ENCODE measurements around the gene TET3. TPM values are rescaled to one million over a fixed set of nuclear protein-coding genes. Genes with fewer than 3 reads are reported as not detected.

TET3 gene
- total and polyA plus RNA-seq, 2 of the 8 experiments (the other 6 are each of a cell fraction or from before 2014, with no cell fraction given), result 4.5 to 21.1 TPM

Small RNAs within 50 kb of the gene (small RNA-seq; reads per million reads assigned to genes)
- gene AC110801.1 (ENCODE audit: insufficient read depth) (not detected), gene RNA5SP97 (ENCODE audit: insufficient read depth) (not detected)

Other genes with a start within 250 kb of the TET3 start
- 35.4 and 41.6 TPM in 2 replicates for gene TPRKB, start 247.6 kb upstream of the TET3 start, total RNA-seq (2021; fragmentation: NEBNext Ultra II Directional; extraction: Animal tissue kit (Norgen Biotek cat#: 25700))
- gene TPRKB, start 247.6 kb upstream of the TET3 start, polyA plus RNA-seq (2011; rRNA removed), result 14.4 and 40.3 TPM in 2 replicates
- 17.8 and 19.1 TPM in 2 replicates for gene DUSP11, start 204.8 kb upstream of the TET3 start, total RNA-seq (2021; fragmentation: NEBNext Ultra II Directional; extraction: Animal tissue kit (Norgen Biotek cat#: 25700))
- 7.0 and 12.2 TPM in 2 replicates for gene DUSP11, start 204.8 kb upstream of the TET3 start, polyA plus RNA-seq (2011; rRNA removed)
- 0.21 and 0.39 TPM in 2 replicates for gene C2orf78, start 200.7 kb upstream of the TET3 start, total RNA-seq (2021; fragmentation: NEBNext Ultra II Directional; extraction: Animal tissue kit (Norgen Biotek cat#: 25700))
- 0.88 and 0.89 TPM in 2 replicates for gene C2orf78, start 200.7 kb upstream of the TET3 start, polyA plus RNA-seq (2011; rRNA removed)
- gene STAMBP, start 155.9 kb upstream of the TET3 start, total RNA-seq (2021; fragmentation: NEBNext Ultra II Directional; extraction: Animal tissue kit (Norgen Biotek cat#: 25700)), result 49.7 and 50.5 TPM in 2 replicates
- gene STAMBP, start 155.9 kb upstream of the TET3 start, polyA plus RNA-seq (2011; rRNA removed), result 32.6 and 35.8 TPM in 2 replicates
- 11.0 and 13.7 TPM in 2 replicates for gene ACTG2, start 91.9 kb upstream of the TET3 start, total RNA-seq (2021; fragmentation: NEBNext Ultra II Directional; extraction: Animal tissue kit (Norgen Biotek cat#: 25700))
- gene ACTG2, start 91.9 kb upstream of the TET3 start, polyA plus RNA-seq (2011; rRNA removed), result 4.8 and 6.2 TPM in 2 replicates
- gene DGUOK, start 58.0 kb upstream of the TET3 start, total RNA-seq (2021; fragmentation: NEBNext Ultra II Directional; extraction: Animal tissue kit (Norgen Biotek cat#: 25700)), result 103 and 110 TPM in 2 replicates
- 129 and 168 TPM in 2 replicates for gene DGUOK, start 58.0 kb upstream of the TET3 start, polyA plus RNA-seq (2011; rRNA removed)
- 67.3 and 68.6 TPM in 2 replicates for gene BOLA3, start 163.0 kb downstream of the TET3 start, total RNA-seq (2021; fragmentation: NEBNext Ultra II Directional; extraction: Animal tissue kit (Norgen Biotek cat#: 25700))
- 41.5 and 46.1 TPM in 2 replicates for gene BOLA3, start 163.0 kb downstream of the TET3 start, polyA plus RNA-seq (2011; rRNA removed)
- gene MOB1A, start 194.0 kb downstream of the TET3 start, total RNA-seq (2021; fragmentation: NEBNext Ultra II Directional; extraction: Animal tissue kit (Norgen Biotek cat#: 25700)), result 91.7 and 93.9 TPM in 2 replicates
- 16.2 and 21.6 TPM in 2 replicates for gene MOB1A, start 194.0 kb downstream of the TET3 start, polyA plus RNA-seq (2011; rRNA removed)
- 260 and 291 TPM in 2 replicates for gene MTHFD2, start 213.7 kb downstream of the TET3 start, total RNA-seq (2021; fragmentation: NEBNext Ultra II Directional; extraction: Animal tissue kit (Norgen Biotek cat#: 25700))
- 99.2 and 99.5 TPM in 2 replicates for gene MTHFD2, start 213.7 kb downstream of the TET3 start, polyA plus RNA-seq (2011; rRNA removed)

Measured in H1 (cell line).